ENCODE measurements around the gene IFT57.

Gene IFT57

DNA sequence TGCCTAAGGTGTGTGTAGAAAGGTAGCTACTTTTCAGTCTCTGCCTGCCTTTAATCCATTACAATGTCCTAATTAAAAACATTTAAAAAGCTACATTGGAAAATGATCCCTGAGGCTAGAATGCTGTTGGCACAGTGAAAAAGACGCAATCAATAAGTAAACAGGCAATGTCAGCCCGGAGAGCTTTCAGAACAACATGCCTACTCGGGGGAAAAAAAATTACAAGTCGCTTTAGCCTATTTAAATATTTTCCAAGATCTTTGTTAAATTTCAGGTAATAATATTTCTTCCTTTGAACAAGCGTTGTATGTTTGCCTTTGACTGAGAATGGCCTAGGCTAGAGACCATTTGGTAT lies 84.8 kb downstream of the IFT57 start:
- Histone ChIP-seq H3K27me3 (ENCODE audit: low read length) (no peaks in the 10 kb centered on the region), H3K4me2 (ENCODE audit: low read depth, low read length, poor library complexity, severe bottlenecking) (no peak overlapping the region)

DNA sequence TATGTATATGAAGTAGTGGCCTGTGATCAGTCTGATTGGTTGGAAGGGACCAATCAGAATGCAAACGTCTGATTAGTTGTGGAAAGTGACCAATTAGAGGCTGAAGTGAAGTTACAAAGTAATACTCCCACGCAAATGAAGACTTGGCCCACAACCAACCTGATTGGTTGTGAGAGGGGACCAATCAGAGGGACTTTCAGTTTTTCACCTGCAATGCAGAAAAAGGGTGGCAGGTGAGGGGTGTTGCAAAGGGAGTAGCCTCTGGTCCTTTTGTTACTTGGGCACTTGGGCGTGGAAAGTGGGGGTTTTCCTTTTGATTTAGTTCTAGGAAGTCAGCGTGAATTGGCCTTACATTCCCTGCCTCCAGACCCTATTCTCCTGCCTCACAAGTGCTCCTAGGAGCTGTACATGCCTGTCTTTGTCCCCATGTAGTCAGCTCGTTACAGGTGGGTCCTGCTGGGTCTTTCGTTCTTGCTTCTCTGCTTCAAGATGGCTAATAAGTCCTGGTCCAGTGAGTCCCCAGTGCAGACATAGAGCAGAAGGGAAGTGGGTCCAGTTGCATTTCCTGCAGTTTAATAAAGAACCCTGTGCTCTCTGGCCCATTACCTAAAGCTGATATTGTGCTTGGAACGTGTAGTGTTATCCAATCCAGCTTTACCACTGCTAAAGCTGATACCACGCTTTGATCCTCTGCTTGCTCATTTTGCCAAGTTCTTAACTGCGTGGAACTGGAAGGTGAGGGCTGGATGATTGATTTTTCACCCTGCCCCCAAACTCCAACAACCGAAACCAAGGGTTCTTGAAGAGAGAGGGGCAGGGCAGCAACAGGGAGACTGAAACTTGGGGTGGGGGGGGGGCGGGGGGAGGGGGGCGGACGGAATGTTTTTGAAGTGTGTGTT lies 85.4 kb downstream of the IFT57 start:
- no peaks in the 10 kb centered on the region for H3K27me3 ChIP-seq (ENCODE audit: low read length)
- H2AFZ ChIP-seq (ENCODE audit: low read depth, low read length, severe bottlenecking): no peak overlapping the region
- H3K9me2 ChIP-seq (replicated peaks; ENCODE audit: insufficient read depth, low read length): no peaks in the 10 kb centered on the region

More for the DNA sequence above, 84.8 kb downstream of the IFT57 start:
- Histone ChIP-seq H3K27ac (ENCODE audit: low read depth, low read length) (no peak overlapping the region), H3K79me2 (ENCODE audit: insufficient read depth, low read length) (peaks cover 14% of the 10 kb centered on the region; the same call in 1 of the 2 replicates), H3F3A (ENCODE audit: insufficient read depth) (no peaks in the 10 kb centered on the region), H2AFZ (ENCODE audit: low read depth, low read length, severe bottlenecking) (no peak overlapping the region), H3K9me2 (replicated peaks; ENCODE audit: insufficient read depth, low read length) (no peaks in the 10 kb centered on the region), H3K36me3 (ENCODE audit: low read length) (peaks cover 7% of the 10 kb centered on the region; the same call in 1 of the 2 replicates), H4K20me1 (ENCODE audit: low read depth, low read length) (no peaks in the 10 kb centered on the region), H3K4me3 (ENCODE audit: insufficient read depth, low read length, poor library complexity, severe bottlenecking) (no peak overlapping the region), H3K9ac (ENCODE audit: low read length) (no peak overlapping the region), H3K9me3 (ENCODE audit: insufficient read depth, low read length) (no peaks in the 10 kb centered on the region)
- no peak for TF ChIP-seq CTCF (IDR thresholded peaks at IDR 0.05; ENCODE audit: insufficient read depth, low read length, poor library complexity, severe bottlenecking)
- no peak for TF ChIP-seq EZH2phosphoT487 (conservative IDR thresholded peaks at IDR 0.05; ENCODE audit: low read length)

GRCh38 chr3:108134555-108134880 lies 87.7 kb downstream of the IFT57 start:
- no peaks in the 10 kb centered on the region for H3K9me2 ChIP-seq (replicated peaks; ENCODE audit: insufficient read depth, low read length)
- no peak overlapping the region for H3K4me3 ChIP-seq (ENCODE audit: insufficient read depth, low read length, poor library complexity, severe bottlenecking)
- peaks cover 11% of the 10 kb centered on the region; the same call in 1 of the 2 replicates for H3K36me3 ChIP-seq (ENCODE audit: low read length)
- no peaks in the 10 kb centered on the region for H3K27me3 ChIP-seq (ENCODE audit: low read length)
- H3K9ac ChIP-seq (ENCODE audit: low read length): no peak overlapping the region
- peaks cover 20% of the 10 kb centered on the region; the same call in 1 of the 2 replicates for H3K79me2 ChIP-seq (ENCODE audit: insufficient read depth, low read length)
- no peaks in the 10 kb centered on the region for H4K20me1 ChIP-seq (ENCODE audit: low read depth, low read length)
- no peaks in the 10 kb centered on the region for H3K9me3 ChIP-seq (ENCODE audit: insufficient read depth, low read length)
- H3F3A ChIP-seq (ENCODE audit: insufficient read depth): no peaks in the 10 kb centered on the region
- H3K27ac ChIP-seq (ENCODE audit: low read depth, low read length): no peak overlapping the region
- peak overlapping the region; percentile 28 for H3K4me2 ChIP-seq (ENCODE audit: low read depth, low read length, poor library complexity, severe bottlenecking)
- TF ChIP-seq CTCF (IDR thresholded peaks at IDR 0.05; ENCODE audit: insufficient read depth, low read length, poor library complexity, severe bottlenecking) (no peak), EZH2phosphoT487 (conservative IDR thresholded peaks at IDR 0.05; ENCODE audit: low read length) (no peak)
- H2AFZ ChIP-seq (ENCODE audit: low read depth, low read length, severe bottlenecking): no peak overlapping the region

More for the DNA sequence above, 85.4 kb downstream of the IFT57 start:
- Histone ChIP-seq H3K27ac (ENCODE audit: low read depth, low read length) (no peak overlapping the region), H3K4me2 (ENCODE audit: low read depth, low read length, poor library complexity, severe bottlenecking) (no peak overlapping the region), H3F3A (ENCODE audit: insufficient read depth) (no peaks in the 10 kb centered on the region), H3K4me3 (ENCODE audit: insufficient read depth, low read length, poor library complexity, severe bottlenecking) (no peak overlapping the region), H3K9me3 (ENCODE audit: insufficient read depth, low read length) (no peaks in the 10 kb centered on the region), H3K36me3 (ENCODE audit: low read length) (peaks cover 7% of the 10 kb centered on the region; the same call in 1 of the 2 replicates), H4K20me1 (ENCODE audit: low read depth, low read length) (no peaks in the 10 kb centered on the region), H3K9ac (ENCODE audit: low read length) (no peak overlapping the region), H3K79me2 (ENCODE audit: insufficient read depth, low read length) (peaks cover 17% of the 10 kb centered on the region; the same call in 1 of the 2 replicates)
- no peak for TF ChIP-seq EZH2phosphoT487 (conservative IDR thresholded peaks at IDR 0.05; ENCODE audit: low read length)
- no peak for TF ChIP-seq CTCF (IDR thresholded peaks at IDR 0.05; ENCODE audit: insufficient read depth, low read length, poor library complexity, severe bottlenecking)

All from SU-DHL-6 (cell line).